HG02678 (cell line): ENCODE results near the gene SLC18B1.
"Not testable (repeated sequence)": the region's sequence is repeated elsewhere in the genome, so short reads cannot be mapped to it uniquely, and the experiment has no call there.

Experiments used
- ATAC-seq: cut with Tn5 transposase; IDR thresholded peaks from one replicate; pipeline ENCODE4 v1.9.1; 2021; ENCODE audit warnings: mild to moderate bottlenecking, moderate library complexity; ENCODE audit not compliant: unreplicated experiment

The SLC18B1 gene

DNA sequence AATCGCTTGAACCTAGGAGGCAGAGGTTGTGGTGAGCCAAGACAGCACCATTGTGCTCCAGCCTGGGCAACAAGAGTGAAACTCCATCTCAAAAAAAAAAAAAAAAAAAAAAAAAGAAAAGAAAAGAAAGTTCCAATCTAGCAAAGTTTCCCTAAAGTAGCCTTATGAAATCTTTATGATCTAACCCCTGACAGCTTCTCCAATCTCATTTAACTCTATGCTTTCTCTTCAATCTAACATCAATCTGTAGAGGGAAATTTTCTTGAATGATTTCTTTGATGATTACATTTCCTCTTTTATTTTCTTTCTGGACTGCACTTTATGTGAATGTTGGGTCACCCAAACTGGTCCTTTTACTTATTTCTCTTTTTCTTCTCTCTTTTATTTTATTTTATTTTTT lies 2.2 kb upstream of the SLC18B1 start:
- no peak for ATAC-seq

DNA sequence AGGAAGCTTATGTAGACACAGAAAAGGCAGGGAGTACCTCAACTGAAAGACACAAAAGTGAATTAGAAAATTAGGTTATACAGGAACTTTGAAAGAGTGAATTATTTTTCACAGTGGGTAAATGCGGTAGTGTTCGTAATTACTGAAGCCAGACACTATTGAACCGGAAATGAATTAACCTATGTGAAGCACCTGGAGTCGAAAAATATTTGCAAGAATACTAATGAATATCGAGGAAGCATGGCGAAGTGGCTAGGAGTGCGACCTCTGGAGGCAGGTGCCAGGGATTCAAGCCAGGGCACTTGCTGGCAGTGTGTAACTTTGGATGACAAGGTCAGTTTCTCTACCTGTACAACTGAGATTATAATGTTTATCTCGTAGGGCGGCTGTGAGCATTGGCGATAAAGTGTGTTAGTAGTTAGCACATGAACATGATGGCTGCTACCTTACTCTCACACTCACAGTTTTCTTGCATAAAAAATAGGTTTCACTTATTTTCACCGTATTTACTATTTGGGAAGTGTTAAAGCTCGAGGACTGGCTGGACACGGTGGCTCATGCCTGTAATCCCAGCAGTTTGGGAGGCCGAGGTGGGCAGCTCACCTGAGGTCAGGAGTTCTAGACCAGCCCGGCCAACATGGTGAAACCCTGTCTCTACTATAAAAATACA lies 567 bp upstream of the SLC18B1 start:
- peak; percentile 82 for ATAC-seq

DNA sequence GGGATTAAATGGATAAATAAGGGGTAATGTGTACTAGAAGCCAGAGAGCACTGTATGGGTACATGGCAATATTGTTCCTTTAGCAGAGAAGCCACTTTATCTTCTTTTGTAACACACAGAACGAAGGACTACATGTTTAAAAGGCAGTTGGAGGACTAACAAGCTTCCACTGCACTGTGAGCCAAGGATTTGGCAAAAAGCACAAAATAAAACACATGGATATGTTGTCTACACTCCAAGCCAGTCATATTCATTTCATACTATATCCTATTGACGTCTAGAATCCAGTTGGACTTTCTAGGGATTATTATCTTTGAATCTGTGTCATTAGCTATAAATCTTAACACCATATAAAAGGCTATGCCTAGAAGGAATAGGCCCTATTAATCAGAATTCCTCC lies 3.0 kb downstream of the SLC18B1 start:
- no peak for ATAC-seq

DNA sequence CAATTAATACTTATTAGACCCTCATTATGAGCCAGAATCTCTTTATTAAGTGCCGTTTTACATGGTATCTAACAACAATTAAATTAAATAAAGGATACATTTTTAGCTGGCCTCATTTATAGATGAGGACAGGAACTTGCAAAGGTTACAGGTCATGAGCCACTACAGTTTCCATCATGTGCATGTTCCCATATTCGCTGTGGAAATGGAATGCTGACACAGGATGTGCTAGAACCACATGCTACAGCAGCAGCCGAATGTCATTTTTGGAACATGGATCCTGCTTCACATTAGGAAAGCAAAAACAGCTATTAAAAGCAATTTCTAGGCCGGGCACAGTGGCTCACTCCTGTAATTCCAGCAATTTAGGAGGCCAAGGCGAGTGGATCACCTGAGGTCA lies 5.9 kb downstream of the SLC18B1 start:
- no peak for ATAC-seq

DNA sequence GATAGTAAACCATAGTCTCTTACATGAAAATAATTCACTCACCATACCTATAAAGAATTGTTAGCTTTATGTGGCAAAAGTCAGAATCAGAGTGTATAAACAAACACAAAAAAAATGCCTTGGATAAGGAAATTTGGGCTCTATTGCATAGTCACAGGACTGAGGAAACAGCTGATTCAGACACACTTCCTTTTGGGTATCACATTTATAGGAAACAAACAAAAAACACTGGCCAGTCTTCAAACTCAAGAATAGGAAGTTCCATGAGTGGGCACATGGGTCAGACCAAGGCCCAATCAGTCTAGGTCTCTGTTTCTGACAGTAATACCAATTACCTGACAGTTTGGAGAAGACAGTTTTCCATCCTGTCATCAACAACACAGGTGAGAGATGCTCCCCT lies 8.0 kb downstream of the SLC18B1 start:
- no peak for ATAC-seq

DNA sequence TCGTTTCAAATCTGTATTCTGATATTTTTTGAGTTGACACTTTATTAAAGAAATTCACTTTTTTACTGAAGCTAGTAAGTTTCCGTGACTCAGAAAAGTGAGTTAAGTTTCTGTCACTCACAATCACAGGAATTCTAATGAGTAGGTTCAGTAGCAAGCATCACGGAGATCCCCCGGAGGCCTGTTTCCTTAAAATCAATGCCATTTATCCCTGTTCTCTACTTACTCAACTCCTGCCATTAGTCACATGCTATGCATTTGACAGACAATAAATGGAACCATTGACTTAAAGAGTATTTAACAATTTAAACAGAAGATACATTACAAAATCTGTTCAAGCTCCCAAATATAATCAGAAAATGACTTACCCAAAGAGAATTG lies 9.1 kb downstream of the SLC18B1 start:
- ATAC-seq = no peak

DNA sequence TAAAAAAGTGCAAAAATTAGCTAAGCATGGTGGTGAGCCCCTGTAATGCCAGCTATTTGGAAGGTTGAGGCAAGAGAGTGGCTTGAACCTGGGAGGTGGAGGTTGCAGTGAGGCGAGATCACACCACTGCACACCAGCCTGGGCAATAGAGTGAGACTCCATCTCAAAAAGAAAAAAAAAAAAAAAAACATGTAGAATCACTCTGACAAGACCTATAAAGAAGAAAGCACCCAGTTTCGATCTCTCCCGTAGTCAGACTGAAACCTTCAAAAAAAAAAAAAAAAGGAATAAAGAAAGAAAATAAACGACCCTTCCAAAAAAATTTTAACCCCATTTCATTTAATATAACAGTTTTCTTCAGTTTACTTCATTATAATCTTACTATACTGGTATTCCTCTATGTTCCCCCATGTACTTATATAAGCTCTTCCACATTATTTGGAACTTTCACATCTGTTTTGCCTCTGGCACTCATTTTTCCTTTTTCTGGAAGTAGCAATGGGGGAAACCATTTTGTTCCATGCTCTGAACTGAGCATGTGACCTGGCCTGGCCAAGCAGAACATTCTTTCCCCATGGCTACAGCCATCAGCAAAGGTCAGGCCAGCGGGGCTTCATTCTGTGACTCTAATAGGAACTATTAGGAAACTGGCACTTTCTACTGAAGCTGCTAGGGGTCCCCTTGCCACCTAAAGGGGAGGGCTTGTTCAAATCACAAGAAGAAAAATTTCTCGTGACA lies 9.6 kb downstream of the SLC18B1 start:
- ATAC-seq = no peak

DNA sequence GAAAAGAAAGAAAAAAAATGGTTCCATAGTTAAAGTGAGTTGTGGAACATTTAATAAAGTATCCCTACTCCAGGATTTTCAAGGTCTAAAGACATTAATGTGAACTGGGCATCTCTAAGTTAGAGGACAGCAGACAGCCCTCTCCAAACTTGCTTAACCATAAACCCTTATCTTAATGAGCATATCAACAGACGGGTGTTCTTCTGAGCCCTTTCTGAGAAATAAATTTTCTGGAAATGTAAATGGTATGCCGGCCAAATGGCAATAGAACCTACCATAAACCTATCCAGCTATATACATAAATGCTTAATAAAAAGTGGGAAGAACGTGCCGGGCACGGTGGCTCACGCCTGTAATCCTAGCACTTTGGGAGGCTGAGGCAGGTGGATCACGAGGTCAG lies 12.5 kb downstream of the SLC18B1 start:
- no peak for ATAC-seq

DNA sequence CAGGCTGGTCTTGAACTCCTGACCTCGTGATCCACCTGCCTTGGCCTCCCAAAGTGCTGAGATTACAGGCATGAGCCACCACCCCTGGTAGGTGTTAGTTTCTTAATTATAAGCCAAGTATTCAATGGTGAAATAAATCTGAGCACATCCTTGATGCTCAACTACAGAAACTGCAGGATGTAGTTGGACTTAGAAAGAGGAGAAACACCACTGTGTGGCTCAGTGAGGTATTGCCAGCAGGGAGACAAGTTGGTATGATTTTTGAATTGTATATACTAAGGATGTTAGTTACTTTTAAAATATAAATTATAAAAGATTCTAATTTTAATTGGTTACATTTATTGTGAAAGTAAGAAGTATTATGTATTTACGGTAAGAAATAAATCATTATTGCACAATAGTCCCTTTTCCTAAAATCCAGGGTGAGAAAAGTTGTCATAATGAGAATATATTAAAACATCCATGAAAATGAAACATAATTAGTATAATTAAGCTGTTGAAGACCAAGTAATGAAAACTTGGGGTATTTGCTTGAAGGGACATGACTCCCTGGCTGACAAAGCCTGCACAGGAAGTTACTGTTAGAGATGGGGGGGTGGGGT lies 17.6 kb downstream of the SLC18B1 start:
- ATAC-seq = peak; percentile 47

DNA sequence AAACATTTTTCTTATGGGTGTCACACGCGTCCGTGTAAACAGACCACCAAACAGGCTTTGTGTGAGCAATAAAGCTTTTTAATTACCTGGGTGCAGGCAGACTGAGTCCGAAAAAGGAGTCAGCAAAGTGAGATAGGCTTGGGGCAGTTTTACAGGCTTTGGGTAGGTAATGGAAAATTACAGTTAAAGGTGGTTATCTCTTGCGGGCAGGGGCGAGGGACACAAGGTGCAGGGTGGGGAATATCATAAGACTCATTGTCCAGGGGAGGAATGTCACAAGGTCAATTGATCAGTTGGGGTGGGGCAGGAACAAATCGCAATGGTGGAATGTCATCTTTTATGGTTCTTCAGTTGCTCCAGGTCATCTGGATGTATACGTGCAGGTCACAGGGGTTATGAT lies 20.6 kb downstream of the SLC18B1 start:
- not testable (repeated sequence) for ATAC-seq

DNA sequence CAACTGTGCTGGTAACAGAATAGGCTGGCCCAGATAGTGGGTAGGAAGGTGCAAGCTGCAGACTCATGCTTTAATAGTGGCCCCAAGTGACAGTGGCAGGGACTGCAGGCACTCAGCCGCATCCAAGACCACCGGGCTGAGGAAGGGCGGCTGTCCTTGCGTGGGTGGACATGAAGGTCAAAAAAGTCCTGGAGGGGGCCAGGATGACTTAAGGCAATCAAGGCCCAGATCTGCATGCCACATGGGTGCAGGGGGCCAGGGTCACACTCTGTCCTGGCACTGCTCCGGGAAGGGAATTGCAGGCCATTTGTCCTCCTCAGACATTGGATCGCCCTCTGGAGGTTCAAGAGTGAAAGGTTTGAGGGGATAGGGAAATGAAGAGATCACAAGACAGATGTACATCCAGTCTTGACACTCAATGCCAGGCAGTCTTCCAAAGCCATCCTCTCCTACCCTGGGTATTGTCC lies 30.4 kb downstream of the SLC18B1 start:
- peak; percentile 88 for ATAC-seq

DNA sequence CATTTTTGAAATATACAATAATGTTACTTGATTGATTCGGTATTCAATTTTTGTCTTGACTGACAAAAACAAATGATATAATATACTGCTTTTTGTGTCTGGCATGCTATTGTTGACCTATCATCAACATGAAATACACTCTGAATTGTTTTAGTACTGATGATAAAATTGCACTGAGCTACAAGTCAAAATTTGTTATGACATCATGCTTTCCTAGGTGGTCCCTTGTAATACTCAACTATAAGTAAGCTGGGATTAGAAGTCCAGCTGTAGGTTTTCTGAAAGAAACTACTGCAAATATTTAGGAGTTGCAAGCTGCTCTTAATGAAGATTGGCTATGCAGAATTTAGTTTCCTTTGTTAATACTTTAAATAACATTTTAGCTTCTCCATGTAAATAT lies 32.9 kb downstream of the SLC18B1 start:
- no peak for ATAC-seq

DNA sequence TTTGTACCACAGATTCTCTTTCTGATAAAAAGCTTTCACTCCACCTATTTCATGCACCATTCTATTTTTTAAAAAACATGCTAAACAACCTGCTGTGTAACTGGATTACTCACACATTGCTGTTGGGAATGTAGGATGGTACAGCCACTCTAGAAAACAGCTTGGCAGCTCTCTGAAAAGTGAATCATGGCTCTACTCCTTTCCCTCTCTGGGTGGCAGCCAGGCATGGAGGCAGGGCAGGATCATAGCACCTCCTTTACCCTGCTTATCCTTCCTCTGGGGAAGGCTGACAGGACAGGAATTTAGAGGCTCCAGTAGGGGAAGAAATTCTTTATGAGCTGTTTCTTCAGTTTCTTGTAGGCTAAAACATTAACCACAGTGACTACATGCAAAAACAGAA lies 34.1 kb downstream of the SLC18B1 start:
- ATAC-seq = no peak

DNA sequence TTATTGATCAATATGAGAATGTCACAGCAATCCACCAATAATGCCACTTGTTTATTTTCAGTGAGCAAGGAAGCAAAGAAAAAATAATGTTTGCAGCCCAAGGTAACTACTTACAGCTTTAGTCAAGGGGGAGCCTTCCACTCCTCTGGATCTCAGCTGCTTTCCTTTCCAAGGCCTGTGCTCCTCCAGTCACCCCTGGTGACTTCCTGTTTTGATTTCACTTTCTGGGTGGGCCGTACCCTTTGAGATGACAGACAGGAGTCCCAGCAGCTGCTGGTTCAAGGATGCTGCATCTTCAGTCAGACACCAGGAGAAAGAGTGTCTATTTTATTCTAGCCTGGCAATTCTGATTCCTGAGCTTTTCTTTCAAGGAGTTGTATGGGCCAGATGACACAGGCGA lies 35.2 kb downstream of the SLC18B1 start:
- peak; percentile 92 for ATAC-seq

DNA sequence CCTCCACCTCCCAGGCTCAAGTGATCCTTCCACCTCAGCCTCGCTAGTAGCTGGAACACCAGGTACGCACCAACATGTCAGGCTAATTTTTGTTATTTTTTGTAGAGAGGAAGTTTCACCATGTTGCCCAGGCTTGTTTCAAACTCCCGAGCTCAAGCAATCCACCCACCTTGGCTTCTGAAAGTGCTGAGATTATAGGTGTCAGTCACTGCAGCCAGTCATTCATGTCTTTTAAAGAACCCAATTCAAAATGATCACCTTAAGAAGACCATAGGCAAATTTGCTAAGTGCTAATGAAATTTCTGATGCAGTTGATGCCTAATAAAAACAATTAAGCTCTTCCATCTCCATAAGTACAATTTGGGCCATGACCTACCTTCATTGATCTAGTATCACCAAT lies 38.2 kb downstream of the SLC18B1 start:
- ATAC-seq = no peak

DNA sequence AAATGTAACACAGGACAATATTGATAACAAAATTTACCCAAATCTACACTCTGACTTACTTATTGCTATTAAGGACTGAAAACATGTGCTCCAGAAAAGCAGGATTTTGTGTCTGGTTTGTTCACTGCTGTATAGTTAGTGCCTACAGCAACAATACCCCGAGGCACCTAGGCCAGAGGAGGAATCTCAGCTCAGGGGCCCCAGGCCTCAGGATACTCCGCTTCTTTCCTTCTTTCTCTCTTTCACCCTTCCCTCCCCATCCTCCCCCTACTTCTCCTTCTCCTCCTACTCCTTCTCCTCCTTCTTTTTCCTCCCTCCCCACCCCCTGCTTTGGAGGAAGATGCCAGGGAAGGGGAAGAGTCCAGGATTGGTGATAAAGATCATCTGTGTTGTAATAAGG lies 39.7 kb downstream of the SLC18B1 start:
- no peak for ATAC-seq

DNA sequence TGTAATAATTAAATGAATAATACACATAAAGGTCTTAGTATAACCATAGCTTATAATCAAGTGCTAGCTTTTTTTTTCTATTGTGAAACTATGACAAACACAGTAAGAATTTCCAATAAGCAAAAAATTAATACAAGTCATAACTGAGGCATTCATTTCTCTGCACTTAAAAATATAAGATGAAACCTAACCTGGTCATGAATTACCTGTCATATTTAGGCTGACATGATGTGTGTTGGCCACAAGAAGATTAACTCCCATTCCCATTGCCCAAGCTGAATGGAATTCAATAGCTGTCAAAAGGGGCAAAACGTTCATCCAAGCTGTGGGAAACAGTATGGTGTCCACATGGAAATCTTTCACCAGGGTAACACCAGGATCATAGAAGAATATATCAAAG lies 46.2 kb downstream of the SLC18B1 start:
- no peak for ATAC-seq

DNA sequence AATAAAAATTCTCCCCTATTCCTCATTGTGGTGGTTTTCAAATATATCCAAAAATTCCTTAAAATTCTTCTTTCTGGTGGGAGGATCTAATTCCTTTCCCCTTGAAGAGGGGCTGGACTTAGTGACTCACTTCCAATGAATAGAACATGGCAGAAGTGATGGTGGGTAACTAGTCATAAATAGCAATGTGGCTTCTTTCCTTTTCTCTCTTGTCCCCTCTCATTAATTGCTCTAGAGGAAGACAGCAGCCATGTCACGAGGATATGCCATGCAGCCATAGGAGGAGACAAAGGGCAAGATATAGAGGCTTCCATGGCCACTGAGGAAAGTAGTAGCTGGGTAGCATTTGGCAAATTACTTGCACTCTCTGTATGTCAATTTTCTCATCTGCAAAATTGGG lies 46.6 kb downstream of the SLC18B1 start:
- no peak for ATAC-seq

DNA sequence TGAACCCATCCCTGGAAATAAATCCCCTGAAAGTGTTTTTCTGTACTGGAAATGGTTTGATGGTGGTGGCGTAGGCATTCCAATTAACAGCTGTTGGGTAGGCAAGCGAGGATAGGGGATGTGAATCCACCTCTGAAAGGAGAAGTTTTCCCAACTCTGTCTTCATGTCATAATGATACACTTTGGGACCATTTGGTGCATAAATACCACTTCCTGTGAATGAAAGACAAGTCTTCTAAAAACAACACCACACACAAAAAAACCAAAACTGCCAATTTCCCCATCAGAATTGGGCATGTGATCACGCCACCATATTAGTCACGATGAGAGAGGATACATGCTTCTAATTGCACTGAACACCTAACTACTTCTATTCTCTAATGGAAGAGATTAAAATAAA lies 47.1 kb downstream of the SLC18B1 start:
- peak; percentile 50 for ATAC-seq

DNA sequence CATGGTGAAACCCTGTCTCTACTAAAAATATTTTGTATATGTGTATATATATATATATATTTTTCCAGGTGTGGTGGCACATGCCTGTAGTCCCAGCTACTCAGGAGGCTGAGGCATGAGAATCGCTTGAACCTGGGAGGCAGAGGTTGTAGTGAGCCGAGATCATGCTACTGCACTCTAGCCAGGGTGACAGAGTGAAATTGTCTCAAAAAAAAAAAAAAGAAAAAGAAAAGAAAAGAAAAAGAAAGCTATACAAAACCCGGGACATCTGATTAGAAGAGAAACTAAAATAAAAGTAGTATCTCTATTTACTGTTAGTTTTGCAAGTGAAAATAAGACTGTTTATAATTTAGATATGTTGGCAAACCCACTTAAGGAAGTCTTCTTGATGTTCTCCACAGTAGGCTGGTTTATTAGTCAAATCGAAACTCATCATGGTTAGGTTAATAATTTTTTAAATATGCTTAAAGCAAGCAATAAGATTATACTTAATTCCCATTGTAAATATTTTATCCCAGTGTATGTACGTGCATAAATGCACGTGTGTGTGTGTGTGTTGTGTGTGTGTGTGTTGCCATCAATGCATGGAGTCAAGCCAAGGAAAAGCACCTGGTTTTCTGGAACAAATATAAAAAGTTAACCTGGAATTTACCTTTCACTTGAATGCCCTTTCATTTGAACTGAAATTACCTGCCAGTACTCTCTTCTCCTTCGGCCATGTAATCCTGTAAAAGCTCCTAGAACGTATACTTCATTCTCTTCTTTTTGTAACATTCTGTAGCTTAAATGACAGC lies 47.8 kb downstream of the SLC18B1 start:
- ATAC-seq = peak; percentile 87

DNA sequence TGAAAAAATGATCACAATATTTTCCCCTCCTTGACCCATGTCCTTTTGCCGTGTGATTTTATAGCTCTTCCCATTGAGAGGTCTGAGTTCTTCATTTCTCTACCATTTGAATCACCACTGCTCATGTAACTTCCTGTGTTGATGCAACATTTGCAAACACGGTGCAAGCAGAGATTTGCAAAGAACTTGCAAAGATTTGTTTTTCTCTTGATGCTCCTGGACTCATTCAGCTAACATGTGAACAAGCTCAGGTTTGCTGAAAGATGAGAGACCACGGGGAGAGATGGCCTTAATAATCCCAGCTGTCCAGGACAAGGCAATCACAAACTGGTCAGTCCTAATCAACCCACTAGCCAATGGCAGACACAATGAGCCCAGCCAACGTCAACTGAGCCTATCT lies 49.3 kb downstream of the SLC18B1 start:
- ATAC-seq = no peak
